Memory B cell (primary cell): ENCODE measurements around the gene HMG20B.

Experiments used
- ATAC-seq: fragments of 150-1000 bp; cut with Tn5 transposase; 2 replicates; pipeline ENCODE4 v1.10.0; 2021; ENCODE audit warnings: low read depth, mild to moderate bottlenecking, moderate library complexity
- DNase-seq, 2 donors: peaks; one replicate each; pipeline ENCODE4 v3.0.0; 2022; ENCODE audit warnings: low spot score in 2 of 2
- H3K27ac Mint-ChIP-seq: one replicate; pipeline ENCODE4 v1.8.0; 2022; ENCODE audit warnings: mild to moderate bottlenecking, moderate library complexity, mixed read lengths
- H3K27me3 Mint-ChIP-seq: one replicate; pipeline ENCODE4 v1.8.0; 2022; ENCODE audit warnings: mixed read lengths
- H3K36me3 Mint-ChIP-seq: one replicate; pipeline ENCODE4 v1.8.0; 2022; ENCODE audit warnings: mild to moderate bottlenecking, mixed read lengths
- H3K4me1 Mint-ChIP-seq: one replicate; pipeline ENCODE4 v1.8.0; 2022; ENCODE audit warnings: mixed read lengths
- H3K4me3 Mint-ChIP-seq: one replicate; pipeline ENCODE4 v1.8.0; 2022; ENCODE audit warnings: mild to moderate bottlenecking, moderate library complexity, mixed read lengths
- H3K9me3 Mint-ChIP-seq: one replicate; pipeline ENCODE4 v1.8.0; 2022; ENCODE audit warnings: mixed read lengths

The HMG20B gene

DNA sequence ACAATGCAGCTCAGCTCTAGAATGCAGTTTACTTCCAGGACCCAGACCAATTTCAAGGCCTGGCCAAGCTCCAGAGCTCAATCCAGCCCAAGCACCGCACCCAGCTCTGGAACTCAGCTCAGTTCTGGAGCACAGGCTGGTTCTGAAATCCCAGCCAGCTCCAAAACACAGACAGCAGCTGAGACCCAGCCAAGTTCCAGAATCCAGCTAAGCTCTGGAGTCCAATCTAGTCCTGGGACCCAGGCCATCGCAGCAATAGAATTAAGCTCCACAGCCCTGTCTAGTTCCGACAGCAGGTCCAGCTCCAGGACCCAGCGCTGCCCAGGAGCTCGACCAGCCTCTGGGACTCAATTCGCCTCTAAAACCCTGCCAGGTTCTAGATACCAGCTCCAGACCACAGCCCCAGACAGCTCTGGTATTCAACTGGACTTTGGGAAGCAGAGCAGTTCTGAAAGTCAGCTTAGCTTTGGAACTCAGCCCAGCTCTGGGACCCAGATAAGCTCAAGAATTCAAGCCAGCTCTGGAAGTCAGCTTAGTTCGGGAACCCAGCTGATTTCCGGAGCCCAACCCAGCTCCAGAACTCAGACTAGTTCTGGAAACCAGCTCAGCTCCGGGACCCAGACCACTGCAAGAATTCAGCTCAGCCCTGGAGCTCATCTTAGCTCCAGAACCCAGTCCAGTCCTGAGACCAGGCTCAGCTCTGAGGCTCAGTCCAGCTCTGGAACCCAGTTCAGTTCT is 19.3 kb downstream of the HMG20B start:
- Mint-ChIP-seq H3K27ac (no peak overlapping the region), H3K4me3 (no peak overlapping the region), H3K9me3 (no peaks in the 10 kb centered on the region), H3K27me3 (peaks cover 3% of the 10 kb centered on the region), H3K4me1 (no peaks in the 10 kb centered on the region), H3K36me3 (no peaks in the 10 kb centered on the region)
- ATAC-seq (no peak), DNase-seq (no peak)

DNA sequence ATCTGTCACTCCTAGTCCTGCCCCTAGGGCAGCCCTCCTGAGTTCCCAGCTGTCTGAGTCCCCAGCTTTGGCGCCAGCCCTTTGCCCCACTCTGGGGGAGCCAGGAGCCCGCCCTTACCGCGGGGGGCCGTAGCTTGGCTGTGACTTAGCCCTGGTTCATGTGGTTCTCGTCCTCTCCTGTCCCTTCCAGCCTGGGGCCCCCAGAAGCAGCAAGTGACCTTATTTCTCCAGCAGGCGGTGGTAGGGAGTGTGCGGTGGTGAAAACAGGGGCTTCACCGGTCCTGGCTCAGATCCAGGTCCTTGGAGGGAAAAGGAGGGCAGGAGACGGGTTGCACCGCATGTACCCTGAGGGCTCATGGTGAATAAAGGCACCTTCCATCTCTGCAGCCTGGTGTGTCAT is 20.4 kb downstream of the HMG20B start:
- DNase-seq (no peak), ATAC-seq (no peak)
- Mint-ChIP-seq H3K27me3 (peaks cover 6% of the 10 kb centered on the region), H3K9me3 (no peaks in the 10 kb centered on the region), H3K4me3 (no peak overlapping the region), H3K27ac (no peak overlapping the region), H3K36me3 (no peaks in the 10 kb centered on the region), H3K4me1 (no peaks in the 10 kb centered on the region)

DNA sequence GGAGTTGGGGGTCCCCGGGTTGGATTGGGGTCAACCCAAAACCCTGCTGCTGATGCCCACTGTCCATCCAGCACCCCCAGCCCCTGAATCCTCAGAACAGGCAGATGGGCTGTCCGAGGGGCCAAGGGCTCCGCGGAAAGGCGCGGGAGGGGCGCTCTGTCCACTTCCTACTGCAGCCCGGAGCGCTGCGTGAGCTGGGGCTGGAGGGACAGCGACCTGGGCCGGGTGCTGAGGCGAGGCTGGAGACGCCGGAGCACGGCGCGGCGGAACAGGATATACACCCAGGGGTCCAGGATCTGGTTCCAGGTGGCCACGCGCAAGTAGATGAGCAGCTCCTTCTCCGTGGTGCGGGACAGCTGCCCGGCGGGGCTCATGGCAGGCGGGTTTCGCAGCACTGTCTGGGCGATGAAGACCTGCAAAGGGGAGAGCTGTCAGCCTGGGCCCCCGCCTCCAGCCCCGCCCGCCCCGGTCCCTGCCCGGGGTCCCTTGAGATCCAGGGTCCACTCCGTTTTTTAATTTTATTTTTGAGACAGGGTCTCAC is 22.8 kb downstream of the HMG20B start:
- Mint-ChIP-seq H3K27ac (no peak overlapping the region), H3K27me3 (peaks cover 5% of the 10 kb centered on the region), H3K4me3 (no peak overlapping the region), H3K4me1 (no peaks in the 10 kb centered on the region), H3K36me3 (no peaks in the 10 kb centered on the region), H3K9me3 (no peaks in the 10 kb centered on the region)
- ATAC-seq = no peak
- DNase-seq = no peak

DNA sequence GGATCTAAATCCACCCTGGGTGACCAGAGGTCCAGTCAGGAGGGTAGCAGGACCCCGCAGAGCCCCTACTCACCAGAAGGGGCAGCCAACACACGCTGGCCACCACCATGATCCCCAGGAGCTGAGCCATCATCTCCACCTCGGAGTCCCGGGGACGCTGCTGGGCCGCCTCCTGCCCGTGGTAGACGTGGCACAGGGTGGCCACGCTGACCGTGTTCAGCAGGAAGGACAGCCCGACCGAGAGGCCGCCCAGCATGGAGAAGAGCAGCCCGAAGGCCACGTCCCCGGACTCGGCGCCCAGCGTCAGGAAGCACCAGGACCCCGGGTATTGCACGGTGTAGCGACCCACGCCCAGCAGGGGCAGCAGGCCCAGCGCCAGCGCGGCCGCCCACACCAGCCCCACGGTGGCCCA is 27.0 kb downstream of the HMG20B start:
- DNase-seq = no peak
- H3K27ac Mint-ChIP-seq = no peak overlapping the region

DNA sequence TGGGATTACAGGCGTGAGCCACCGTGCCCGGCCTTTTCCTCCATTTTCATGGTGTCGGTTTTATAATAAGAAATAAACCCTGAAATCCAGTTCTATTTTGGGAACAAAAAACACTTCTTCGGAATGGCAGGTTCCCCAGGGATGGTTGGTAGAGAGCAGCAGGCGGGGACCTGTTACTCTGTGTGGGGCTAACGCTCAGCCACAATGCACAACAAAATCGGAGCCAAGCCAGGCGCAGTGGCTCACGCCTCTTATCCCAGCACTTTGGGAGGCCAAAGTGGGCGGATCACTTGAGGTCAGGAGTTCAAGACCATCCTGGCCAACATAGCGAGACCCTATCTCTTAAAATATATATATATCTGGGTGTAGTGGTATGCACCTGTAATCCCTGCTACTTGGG is 28.3 kb downstream of the HMG20B start:
- Mint-ChIP-seq H3K27me3 (peaks cover 3% of the 10 kb centered on the region), H3K4me1 (no peaks in the 10 kb centered on the region), H3K27ac (no peak overlapping the region), H3K9me3 (no peaks in the 10 kb centered on the region), H3K36me3 (no peaks in the 10 kb centered on the region), H3K4me3 (no peak overlapping the region)
- DNase-seq = no peak
- no peak for ATAC-seq

More for the DNA sequence above, 27.0 kb downstream of the HMG20B start:
- Mint-ChIP-seq H3K27me3 (peaks cover 3% of the 10 kb centered on the region), H3K4me1 (no peaks in the 10 kb centered on the region), H3K36me3 (no peaks in the 10 kb centered on the region), H3K4me3 (no peak overlapping the region), H3K9me3 (no peaks in the 10 kb centered on the region)
- ATAC-seq = no peak

DNA sequence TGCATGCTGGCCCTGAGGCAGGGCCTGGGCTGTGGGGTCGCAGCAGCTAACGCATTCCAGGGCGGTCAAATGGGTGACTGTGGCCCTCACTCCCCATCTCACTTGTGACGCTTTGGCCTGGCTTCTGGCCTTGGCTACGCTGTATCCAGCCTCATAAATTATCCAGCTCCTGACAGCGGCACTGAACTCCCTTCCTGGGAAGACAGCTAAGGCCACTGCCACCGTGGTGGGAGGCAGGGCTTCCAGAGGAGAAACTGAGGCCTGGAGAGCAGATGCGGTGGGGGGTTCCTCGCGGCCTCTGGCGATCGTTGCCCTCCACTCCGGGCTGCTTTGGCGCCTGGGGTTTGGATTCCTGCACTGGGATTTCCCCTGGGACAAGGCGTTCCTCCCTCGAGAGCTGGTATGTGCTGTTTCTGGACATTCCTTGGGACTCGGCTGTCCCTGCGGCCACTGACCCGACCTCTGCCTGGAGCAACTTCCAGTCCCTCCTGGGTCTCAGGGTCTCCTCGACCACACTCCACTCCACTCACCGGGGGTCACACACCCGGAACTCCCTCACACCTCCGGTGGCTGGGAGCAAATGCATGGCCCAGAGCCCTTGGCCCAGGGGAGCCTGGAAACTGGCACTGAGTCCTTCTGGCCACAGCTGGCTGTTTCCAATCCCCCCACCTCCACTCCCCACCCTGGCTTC is 30.5 kb downstream of the HMG20B start:
- H3K36me3 Mint-ChIP-seq = no peaks in the 10 kb centered on the region
- no peak for DNase-seq
- no peak overlapping the region for H3K4me3 Mint-ChIP-seq
- no peak overlapping the region for H3K27ac Mint-ChIP-seq
- peaks cover 10% of the 10 kb centered on the region for H3K4me1 Mint-ChIP-seq
- no peaks in the 10 kb centered on the region for H3K9me3 Mint-ChIP-seq
- H3K27me3 Mint-ChIP-seq = peaks cover 8% of the 10 kb centered on the region
- no peak for ATAC-seq

DNA sequence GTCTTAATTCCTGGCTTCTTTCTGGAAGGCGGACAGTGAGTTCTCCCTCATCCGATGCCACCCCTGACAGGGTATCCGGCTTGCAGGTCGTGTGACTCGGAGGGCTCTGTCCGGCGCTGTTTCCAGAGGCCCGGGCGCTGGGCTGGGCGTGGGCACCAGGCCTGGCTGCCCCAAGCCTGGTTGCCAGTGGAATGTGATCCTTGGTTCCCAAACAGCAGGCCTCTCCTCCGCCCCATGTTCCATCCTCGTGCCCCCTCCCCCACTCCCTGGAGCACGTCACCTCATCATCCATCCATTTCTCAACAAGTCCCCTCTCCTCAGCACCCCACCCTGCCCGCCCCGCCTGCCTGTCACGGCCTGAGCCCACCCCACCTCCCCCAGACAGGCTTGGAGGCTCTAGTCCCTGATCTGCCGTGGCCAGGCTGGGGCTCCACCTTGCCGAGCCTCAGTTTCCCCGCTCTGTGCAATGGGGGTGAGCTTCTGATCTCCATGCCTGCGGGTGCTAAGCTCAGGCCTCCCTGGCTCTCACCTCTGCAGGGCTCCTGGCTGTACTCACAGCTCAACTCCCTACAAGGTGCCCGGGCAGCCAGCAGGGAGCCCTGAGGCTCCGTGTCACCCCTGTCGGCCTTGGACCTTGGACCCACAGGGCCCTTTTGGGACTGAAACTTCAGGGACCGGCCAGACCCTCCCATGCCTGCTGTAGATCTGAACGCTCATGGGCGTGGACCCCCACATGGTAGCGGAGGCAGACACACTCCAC is 31.7 kb downstream of the HMG20B start:
- no peaks in the 10 kb centered on the region for H3K9me3 Mint-ChIP-seq
- DNase-seq (no peak), ATAC-seq (peak; percentile 12)
- H3K36me3 Mint-ChIP-seq = no peaks in the 10 kb centered on the region
- peaks cover 10% of the 10 kb centered on the region for H3K4me1 Mint-ChIP-seq
- peaks cover 9% of the 10 kb centered on the region for H3K27me3 Mint-ChIP-seq
- no peak overlapping the region for H3K27ac Mint-ChIP-seq
- H3K4me3 Mint-ChIP-seq = no peak overlapping the region

DNA sequence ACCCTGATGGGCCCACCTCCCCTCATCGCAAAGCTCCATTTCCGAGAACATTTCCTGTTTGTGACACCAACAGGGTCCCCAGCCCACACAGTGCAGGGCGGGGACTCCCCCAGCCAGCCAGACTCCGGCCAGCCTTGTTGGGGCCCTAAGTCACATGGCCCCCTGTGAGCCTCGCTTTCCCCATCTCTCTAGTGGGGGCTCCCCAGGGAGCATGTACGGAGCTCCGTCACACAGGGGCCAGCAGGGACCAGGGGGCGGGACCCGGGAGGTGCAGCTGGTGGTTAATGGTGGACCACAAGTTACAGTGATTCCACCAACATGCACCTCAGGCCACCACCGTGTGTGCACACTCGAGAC is 32.2 kb downstream of the HMG20B start:
- no peaks in the 10 kb centered on the region for H3K9me3 Mint-ChIP-seq
- H3K27ac Mint-ChIP-seq = no peak overlapping the region
- no peak for DNase-seq
- H3K4me1 Mint-ChIP-seq = peaks cover 10% of the 10 kb centered on the region
- no peaks in the 10 kb centered on the region for H3K36me3 Mint-ChIP-seq
- no peak overlapping the region for H3K4me3 Mint-ChIP-seq
- ATAC-seq = peak; percentile 54
- H3K27me3 Mint-ChIP-seq = peaks cover 9% of the 10 kb centered on the region

DNA sequence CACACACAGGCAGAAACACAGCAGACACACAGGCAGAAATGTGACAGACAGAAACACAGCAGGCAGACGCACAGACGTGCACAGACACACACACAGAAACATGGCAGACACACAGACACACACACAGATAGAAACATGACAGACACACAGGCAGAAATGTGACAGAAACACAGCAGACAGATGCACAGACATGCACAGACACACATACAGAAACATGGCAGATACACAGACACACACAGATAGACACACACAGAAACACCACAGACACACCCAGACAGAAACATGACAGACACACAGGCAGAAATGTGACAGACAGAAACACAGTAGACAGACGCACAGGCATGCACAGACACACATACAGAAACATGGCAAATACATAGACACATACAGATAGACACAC is 32.6 kb downstream of the HMG20B start:
- no peak overlapping the region for H3K27ac Mint-ChIP-seq
- DNase-seq (no peak), ATAC-seq (no peak)
- no peaks in the 10 kb centered on the region for H3K9me3 Mint-ChIP-seq
- peaks cover 10% of the 10 kb centered on the region for H3K4me1 Mint-ChIP-seq
- peaks cover 9% of the 10 kb centered on the region for H3K27me3 Mint-ChIP-seq
- H3K4me3 Mint-ChIP-seq = no peak overlapping the region
- H3K36me3 Mint-ChIP-seq = no peaks in the 10 kb centered on the region

DNA sequence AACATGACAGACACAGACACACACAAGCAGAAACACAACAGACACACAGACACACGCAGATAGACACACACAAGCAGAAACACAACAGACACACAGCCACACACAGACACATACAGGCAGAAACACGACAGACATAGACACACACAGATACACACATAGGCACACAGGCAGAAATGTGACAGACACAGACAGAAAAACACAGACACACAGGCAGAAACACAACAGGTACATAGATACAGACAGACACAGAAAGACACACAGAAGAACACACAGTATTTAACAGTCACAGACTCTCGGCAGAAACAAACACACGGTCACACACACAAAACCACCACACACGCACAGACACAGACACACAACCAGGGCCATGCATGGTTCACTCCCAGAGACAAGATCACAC is 33.0 kb downstream of the HMG20B start:
- DNase-seq (no peak), ATAC-seq (no peak)
- Mint-ChIP-seq H3K27ac (no peak overlapping the region), H3K9me3 (no peaks in the 10 kb centered on the region), H3K27me3 (peaks cover 9% of the 10 kb centered on the region), H3K4me1 (peaks cover 10% of the 10 kb centered on the region), H3K4me3 (no peak overlapping the region), H3K36me3 (no peaks in the 10 kb centered on the region)

DNA sequence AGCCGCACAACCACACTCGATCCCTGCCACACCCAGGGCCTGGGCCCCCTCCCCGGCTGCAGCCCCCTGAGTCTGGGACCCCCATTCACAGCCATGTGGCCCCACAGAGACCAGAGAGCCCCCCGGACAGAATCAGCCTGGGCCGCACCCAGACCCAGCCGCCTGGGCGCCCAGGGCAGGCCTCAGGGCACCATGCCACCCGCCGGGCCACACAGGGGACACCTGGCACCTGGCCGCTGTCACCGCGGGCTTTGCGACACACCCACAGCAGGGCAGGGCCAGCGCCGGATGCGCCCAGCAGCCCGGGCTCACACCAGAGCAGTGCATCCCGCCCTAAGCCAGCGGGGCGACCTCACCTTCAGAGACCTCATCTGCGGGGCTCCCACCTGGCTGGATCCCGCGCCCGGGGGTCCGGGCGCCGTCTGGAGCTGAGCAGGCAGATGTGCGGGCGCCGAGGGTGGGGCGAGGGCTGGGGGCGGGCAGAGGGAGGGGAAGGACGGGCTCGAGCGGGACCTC is 33.5 kb downstream of the HMG20B start:
- Mint-ChIP-seq H3K27ac (no peak overlapping the region), H3K36me3 (no peaks in the 10 kb centered on the region), H3K4me3 (no peak overlapping the region), H3K27me3 (peaks cover 9% of the 10 kb centered on the region), H3K9me3 (no peaks in the 10 kb centered on the region), H3K4me1 (peaks cover 10% of the 10 kb centered on the region)
- DNase-seq (no peak), ATAC-seq (peak; percentile 40)

DNA sequence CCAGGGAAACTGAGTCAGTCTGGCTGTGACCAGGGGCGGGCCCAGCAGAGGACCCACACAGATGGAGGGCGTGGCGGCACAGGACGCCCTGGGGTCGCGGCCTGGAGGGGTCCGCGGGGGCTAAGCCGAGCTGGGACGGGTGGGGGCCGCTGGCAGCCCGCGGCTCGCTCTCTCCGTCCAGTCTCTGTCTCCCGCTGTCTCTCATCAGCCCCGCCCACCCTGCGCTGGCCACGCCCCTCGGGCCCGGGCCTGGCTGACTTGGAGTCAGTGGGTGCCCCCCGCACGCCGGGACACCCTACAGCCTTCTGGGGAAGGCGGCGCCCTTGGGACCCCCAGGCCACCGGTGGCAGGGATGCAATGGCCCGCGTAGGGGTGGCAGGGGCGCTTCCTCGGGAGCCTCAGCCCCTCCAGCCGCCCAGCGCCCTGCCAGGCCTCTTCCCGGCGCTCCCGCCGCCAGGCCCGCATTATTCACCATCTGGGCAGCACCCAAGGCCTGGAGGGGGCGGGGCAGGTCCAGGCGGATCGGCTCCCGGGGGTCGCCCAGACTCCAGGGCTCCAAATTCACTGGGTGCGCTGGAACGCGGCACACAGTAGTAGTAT is 34.0 kb downstream of the HMG20B start, which contains the start of gene TBXA2R:
TSS of gene TBXA2R (minus strand) at position 186 of the 600 bp plus-strand sequence. CDS start 6,241 bp downstream, outside the sequence.
- peaks cover under 1% of the 10 kb centered on the region for H3K36me3 Mint-ChIP-seq
- DNase-seq = peak; percentile 37 to 67
- no peaks in the 10 kb centered on the region for H3K9me3 Mint-ChIP-seq
- peaks cover 10% of the 10 kb centered on the region for H3K4me1 Mint-ChIP-seq
- no peak within 1 kb of the TSS for H3K27ac Mint-ChIP-seq
- peaks cover 9% of the 10 kb centered on the region for H3K27me3 Mint-ChIP-seq
- peak; percentile 57 for ATAC-seq
- peak within 1 kb of the TSS; percentile 61 for H3K4me3 Mint-ChIP-seq

DNA sequence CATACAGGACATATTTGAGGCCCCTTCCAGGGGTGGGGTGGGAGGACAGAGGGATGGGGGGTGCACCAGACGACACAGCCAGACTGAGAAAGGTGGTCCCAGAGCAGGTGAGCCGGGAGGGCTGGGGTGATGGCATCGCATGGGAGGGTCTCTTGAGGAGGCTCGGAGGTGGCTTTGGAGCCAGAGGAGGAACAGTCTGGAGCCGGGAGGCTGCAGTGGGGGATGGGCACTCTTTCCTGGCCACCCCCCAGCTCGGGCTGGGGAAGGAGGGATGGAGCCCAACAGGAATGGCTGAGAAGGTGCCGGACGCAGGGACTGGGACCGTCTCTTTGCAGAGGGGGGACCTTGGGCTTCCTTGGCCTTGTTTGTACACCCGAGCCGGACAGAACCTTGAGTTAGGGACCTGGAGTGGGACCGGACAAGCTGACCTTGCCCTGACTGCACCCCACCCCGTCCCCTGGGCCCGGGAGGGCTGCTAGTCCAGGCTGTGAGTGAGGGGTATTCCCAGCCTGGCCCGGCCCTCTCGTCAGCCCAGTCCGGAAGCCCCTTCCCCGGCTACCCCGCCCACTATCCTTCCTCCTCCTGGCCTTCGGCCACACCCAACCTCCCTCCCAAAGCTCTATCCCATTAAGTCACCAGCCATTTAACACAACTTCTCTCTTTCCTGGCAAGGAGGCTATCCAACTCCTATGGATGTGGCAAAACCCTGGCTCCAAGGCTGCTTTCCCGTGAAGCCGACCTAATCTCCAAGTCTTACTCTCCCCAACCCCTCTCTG is 34.7 kb downstream of the HMG20B start:
- Mint-ChIP-seq H3K27me3 (peaks cover 9% of the 10 kb centered on the region), H3K4me3 (peak overlapping the region; percentile 61), H3K27ac (no peak overlapping the region), H3K36me3 (peaks cover 4% of the 10 kb centered on the region), H3K4me1 (peaks cover 10% of the 10 kb centered on the region), H3K9me3 (no peaks in the 10 kb centered on the region)
- no peak for ATAC-seq
- no peak for DNase-seq
